GM21619 (cell line): Measurements from ENCODE around the gene SETDB1.
A peak's percentile ranks its signal among the peaks of the same experiment; 100 is the strongest.
"Not testable (repeated sequence)": the region's sequence is repeated elsewhere in the genome, so short reads cannot be mapped to it uniquely, and the experiment has no call there.

Source experiments
- ATAC-seq: cut with Tn5 transposase; IDR thresholded peaks from one replicate; pipeline ENCODE4 v1.9.1; 2021; ENCODE audit not compliant: unreplicated experiment

SETDB1 gene

GRCh38 chr1:150926097-150926741 lies at the start of gene SETDB1:
TSS of gene SETDB1 (plus strand) at chr1:150926363. CDS start at chr1:150927715, 1,352 bp downstream.
- peak; percentile 87 for ATAC-seq

- not testable (repeated sequence) for ATAC-seq
These were observed 47.2 kb upstream of the SETDB1 start for GRCh38 chr1:150878931-150879330.

- ATAC-seq: no peak
These were observed 44.7 kb upstream of the SETDB1 start for GRCh38 chr1:150881331-150882070.

- ATAC-seq: not testable (repeated sequence)
These were observed 43.0 kb upstream of the SETDB1 start for GRCh38 chr1:150883121-150883520.

GRCh38 chr1:150887018-150887417 lies 39.1 kb upstream of the SETDB1 start, which contains the start of gene CTXND2:
TSS of gene CTXND2 (plus strand) at chr1:150887136. CDS start at chr1:150912315, 25,179 bp downstream.
- no peak for ATAC-seq

- no peak for ATAC-seq
These were observed 37.4 kb upstream of the SETDB1 start for GRCh38 chr1:150888727-150889126.

GRCh38 chr1:150890033-150890416 lies 36.1 kb upstream of the SETDB1 start:
- ATAC-seq: peak; percentile 54

- no peak for ATAC-seq
These were observed 32.7 kb upstream of the SETDB1 start for GRCh38 chr1:150893336-150893913.

- no peak for ATAC-seq
These were observed 30.5 kb upstream of the SETDB1 start for GRCh38 chr1:150895618-150896017.

- ATAC-seq: not testable (repeated sequence)
These were observed 26.4 kb upstream of the SETDB1 start for GRCh38 chr1:150899795-150900194.

- ATAC-seq: no peak
These were observed 23.8 kb upstream of the SETDB1 start for GRCh38 chr1:150902346-150902745.

- no peak for ATAC-seq
These were observed 23.4 kb upstream of the SETDB1 start for GRCh38 chr1:150902751-150903150.

- ATAC-seq: no peak
These were observed 20.9 kb upstream of the SETDB1 start for GRCh38 chr1:150905301-150905700.

GRCh38 chr1:150906329-150906728 lies 19.8 kb upstream of the SETDB1 start:
- ATAC-seq: no peak

GRCh38 chr1:150906813-150907212 lies 19.4 kb upstream of the SETDB1 start:
- no peak for ATAC-seq

- no peak for ATAC-seq
These were observed 16.5 kb upstream of the SETDB1 start for GRCh38 chr1:150909585-150910180.

- no peak for ATAC-seq
These were observed 13.5 kb upstream of the SETDB1 start for GRCh38 chr1:150912623-150913022.

- no peak for ATAC-seq
These were observed 8.8 kb upstream of the SETDB1 start for GRCh38 chr1:150917387-150917786.

GRCh38 chr1:150922519-150922975 lies 3.6 kb upstream of the SETDB1 start:
- no peak for ATAC-seq

- ATAC-seq: no peak
These were observed 1.1 kb upstream of the SETDB1 start for GRCh38 chr1:150925080-150925479.

GRCh38 chr1:150927624-150928023 lies 1.5 kb downstream of the SETDB1 start:
- ATAC-seq: no peak

GRCh38 chr1:150928286-150928685 lies 2.1 kb downstream of the SETDB1 start:
- no peak for ATAC-seq
